SU-DHL-6 (cell line): ENCODE results near the gene MORC1.

Source experiments
- EZH2phosphoT487 ChIP-seq: fragments of 200-600 bp; sonication (generic), shearing (Covaris generic); conservative IDR thresholded peaks from 2 replicates; pipeline ENCODE4 v1.6.1; 2018; ENCODE audit warnings: mild to moderate bottlenecking, antibody characterized with exemption, low read length, moderate library complexity, mixed read lengths
- TF ChIP-seq, protein P1 (sequence below): fragments of 200-600 bp; sonication (generic); IDR thresholded peaks from one replicate; pipeline ENCODE4 v1.5.1; 2017; ENCODE audit warnings: antibody characterized with exemption, mild to moderate bottlenecking, low read length, moderate library complexity; ENCODE audit not compliant: insufficient read depth, poor library complexity, severe bottlenecking

GRCh38 chr3:109137761-109138160 lies 19.8 kb upstream of the MORC1 start:
- TF ChIP-seq, protein P1, sequence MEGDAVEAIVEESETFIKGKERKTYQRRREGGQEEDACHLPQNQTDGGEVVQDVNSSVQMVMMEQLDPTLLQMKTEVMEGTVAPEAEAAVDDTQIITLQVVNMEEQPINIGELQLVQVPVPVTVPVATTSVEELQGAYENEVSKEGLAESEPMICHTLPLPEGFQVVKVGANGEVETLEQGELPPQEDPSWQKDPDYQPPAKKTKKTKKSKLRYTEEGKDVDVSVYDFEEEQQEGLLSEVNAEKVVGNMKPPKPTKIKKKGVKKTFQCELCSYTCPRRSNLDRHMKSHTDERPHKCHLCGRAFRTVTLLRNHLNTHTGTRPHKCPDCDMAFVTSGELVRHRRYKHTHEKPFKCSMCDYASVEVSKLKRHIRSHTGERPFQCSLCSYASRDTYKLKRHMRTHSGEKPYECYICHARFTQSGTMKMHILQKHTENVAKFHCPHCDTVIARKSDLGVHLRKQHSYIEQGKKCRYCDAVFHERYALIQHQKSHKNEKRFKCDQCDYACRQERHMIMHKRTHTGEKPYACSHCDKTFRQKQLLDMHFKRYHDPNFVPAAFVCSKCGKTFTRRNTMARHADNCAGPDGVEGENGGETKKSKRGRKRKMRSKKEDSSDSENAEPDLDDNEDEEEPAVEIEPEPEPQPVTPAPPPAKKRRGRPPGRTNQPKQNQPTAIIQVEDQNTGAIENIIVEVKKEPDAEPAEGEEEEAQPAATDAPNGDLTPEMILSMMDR, result no peak
- TF ChIP-seq EZH2phosphoT487, result no peak
